HPDE6-E6E7 (cell line): ENCODE measurements around the gene KRT35.

ENCODE experiments used
- DNase-seq: peaks from one replicate; pipeline ENCODE4 v3.0.0; 2011; ENCODE audit warnings: missing footprints; ENCODE audit errors: extremely low spot score

Gene KRT35

DNA sequence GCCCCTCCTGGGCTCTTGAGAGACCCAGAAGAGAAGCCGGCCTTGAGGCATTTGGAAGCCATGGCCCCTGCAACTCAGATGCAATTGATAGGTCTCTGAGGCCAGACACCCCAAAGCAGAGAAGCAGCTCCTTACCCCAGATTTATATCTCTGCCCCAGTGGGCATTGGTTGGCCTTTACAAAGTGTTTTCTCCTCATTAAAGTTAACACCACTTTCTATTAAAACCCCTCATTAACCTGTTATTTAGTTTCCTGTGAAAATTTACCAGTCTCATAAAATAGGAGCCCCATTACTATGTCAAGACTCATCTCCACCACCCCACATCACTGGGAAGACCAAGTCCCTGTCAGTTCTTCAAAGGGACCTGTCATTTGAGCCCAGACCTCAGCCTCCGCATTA, at the start of gene KRT35:
KRT35 (minus strand) TSS at position 116 of the 400 bp plus-strand sequence; CDS start at position 62, 54 bp downstream.
- DNase-seq: no peak

- no peak for DNase-seq
These were observed 49.4 kb upstream of the KRT35 start for GRCh38 chr17:41530062-41531048.

GRCh38 chr17:41529491-41529915, 48.6 kb upstream of the KRT35 start:
- DNase-seq: no peak

DNA sequence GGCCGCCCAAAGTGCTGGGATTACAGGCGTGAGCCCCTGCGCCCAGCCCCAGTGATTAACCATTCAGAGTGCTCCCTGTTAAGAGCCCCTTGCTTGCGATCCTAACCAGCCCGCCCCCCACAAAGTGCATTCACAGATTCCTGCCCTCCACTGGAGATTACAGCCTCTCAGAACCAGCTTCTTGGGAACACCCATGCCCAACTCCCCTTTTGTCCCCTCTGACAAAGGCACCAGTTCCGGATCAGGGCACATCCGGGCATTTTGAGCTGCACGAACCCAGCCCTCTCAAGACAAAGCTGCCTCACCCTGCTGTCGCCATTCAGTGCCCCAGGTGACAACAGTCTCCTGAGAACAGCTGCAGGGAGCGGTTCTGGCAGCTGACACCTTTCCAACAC, 48.0 kb upstream of the KRT35 start:
- DNase-seq: no peak

DNA sequence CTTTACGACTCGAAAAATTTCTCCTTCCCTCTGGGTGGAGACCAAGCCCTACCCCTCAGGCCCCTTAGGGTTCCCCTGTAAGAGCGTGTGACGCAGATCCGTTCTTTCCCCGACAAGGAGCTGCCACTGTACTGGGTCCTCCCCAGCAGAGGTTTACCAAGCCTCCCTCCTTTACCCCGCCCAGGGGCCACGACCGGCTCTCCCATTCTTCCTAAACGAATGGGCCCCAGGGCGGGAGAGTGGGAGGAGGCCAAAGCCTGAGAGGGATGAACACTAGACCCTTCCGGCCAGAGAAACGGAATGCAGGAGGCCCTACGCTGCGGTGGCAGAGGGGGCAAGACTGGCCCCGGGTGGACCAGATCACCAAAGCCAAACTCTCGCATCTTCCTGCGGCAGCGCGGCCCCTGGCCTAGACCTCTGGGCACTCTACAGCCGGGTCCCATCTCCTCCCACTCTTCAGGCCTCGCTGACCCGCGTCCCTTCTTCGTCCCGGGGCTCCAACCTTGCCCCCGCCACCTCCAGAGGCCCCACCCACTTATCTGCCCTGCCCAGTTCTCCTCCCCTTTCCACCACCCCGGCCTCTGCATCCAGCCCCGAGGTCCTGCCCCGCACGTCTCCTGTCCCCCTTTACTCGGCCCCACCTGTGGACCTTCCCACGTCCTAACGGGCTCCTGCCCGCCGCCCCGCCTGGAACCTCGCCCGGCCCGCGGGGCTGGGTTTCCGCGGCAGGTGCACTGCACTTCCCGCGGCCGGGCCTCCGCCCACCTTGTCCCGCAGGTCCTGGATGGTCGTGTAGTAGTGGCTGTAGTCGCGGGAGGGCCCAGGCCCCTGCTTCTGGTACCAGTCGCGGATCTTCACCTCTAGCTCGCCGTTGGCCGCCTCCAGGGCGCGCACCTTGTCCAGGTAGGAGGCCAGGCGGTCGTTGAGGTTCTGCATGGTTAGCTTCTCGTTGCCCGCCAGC, 46.4 kb upstream of the KRT35 start:
- DNase-seq: no peak

- no peak for DNase-seq
These were observed 43.3 kb upstream of the KRT35 start for GRCh38 chr17:41524261-41524660.

DNA sequence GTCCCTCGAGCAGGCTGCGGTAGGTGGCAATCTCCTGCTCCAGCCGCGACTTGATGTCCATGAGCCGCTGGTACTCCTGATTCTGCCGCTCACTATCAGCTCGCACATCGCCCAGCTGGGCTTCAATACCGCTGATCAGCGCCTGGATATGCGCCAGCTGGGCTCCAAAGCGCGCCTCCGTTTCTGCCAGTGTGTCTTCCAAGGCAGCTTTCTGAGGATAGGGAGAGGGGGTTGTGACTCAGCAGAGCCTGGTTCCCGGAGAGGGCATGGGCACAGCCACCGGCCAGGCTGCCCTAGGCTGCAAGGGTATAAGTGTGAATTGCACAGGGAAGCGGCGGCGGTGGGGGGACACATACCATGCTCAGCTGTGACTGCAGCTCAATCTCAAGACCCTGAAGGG, 42.8 kb upstream of the KRT35 start:
- DNase-seq: no peak

DNA sequence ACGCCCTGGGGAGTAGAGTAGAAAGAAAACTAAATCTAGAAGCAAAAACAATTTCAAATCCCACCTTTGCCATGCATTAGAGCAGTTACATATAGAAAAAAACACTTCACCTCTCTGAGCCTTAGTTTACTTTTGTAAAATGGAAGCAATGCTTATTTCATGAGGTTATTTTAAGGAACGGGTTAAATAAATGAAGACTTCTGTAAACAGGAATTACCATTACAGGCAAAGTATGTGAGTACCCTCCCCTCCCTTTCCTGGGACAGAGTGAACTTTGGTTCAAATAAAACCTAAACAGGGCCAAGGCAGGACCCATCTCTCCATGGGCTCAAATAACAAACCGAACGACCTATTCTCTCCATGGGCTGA, 42.3 kb upstream of the KRT35 start:
- no peak for DNase-seq

DNA sequence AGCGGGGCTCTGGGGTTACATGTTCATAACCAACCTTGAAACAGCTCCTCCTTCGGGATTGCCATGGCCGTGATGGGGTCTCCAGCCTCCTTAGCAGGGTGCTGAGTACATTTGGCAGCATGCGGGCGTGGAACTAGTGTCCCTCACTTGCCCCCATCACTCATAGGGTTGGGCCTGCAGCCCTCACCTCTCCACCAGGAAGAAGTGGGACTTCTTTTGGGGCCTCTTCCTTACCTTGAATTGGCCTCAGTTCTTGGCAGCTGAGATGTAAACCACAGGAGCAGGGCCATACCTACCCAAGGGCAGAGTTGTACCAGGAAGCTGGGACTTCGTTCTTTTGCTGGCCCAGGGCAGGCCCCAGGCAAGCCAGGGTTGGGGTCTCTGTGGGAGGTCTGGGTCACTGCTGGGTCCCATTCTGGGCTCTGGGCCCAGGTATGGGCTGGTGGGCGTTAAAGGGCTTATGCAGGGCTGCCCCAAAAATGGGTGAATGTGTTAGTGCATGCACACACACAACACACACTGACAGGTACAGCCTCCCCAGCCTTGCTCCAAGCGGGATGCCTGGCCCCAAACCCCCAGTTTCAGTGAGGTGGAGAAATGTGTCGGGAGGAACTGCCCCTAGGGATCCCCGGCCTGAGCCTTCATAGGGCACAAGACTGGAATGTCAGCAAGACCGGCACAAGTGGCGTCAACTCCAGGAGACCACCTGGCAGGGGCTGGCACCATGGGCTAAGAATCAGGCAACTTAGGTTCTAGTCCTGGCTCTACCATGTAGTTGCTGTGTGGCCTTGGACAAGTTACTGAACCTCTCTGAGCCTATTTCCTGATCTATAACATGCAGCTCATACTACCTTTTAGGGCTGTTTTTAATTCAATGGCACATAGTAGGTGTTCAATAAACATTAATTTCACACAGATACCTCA, 41.6 kb upstream of the KRT35 start:
- no peak for DNase-seq

- peak; percentile 78 for DNase-seq
These were observed 40.8 kb upstream of the KRT35 start for GRCh38 chr17:41521574-41522261.

- no peak for DNase-seq
These were observed 40.0 kb upstream of the KRT35 start for GRCh38 chr17:41520821-41521521.

DNA sequence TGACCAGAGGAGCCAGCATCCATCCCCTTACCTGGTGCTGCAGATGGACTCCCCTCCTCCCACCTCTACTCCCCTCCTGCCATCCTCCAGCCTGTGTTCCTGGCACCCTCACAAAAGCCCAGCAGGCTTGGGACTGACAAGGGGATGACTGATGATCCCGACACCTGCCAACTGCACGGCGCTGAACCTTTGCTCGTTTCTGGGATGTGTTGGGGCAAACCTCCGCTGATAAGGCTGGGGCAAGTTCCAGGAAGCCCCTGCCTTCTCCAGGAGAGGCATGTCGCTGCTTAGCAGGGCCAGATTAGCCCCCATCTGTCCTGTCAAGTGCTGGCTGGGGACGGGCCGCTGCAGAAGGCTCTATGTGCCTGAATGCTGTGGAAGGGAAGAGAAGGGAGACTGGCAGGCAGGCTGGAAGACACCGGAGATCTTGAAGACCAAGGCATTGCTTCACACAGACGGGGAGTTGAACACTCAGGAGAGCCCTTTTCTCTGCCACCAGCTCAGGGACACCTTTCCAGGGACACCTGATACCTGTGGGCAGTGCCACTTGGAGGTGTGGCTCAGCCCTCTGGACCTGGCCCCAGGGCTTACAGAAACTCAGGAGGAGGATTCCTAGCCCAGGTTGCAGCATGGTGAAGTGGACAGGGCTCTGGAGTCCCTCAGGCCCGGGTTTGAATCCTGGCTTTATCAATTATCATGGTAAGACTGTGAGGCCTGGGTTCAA, 38.7 kb upstream of the KRT35 start:
- peak; percentile 69 for DNase-seq

- DNase-seq: no peak
These were observed 38.0 kb upstream of the KRT35 start, which contains the start of gene KRT15 for GRCh38 chr17:41518789-41519449. Gene KRT15 (minus strand): TSS chr17:41518890. CDS start chr17:41518827, 63 bp downstream.

- no peak for DNase-seq
These were observed 37.1 kb upstream of the KRT35 start for GRCh38 chr17:41518031-41518430.

- no peak for DNase-seq
These were observed 35.9 kb upstream of the KRT35 start for GRCh38 chr17:41516830-41517283.

GRCh38 chr17:41516147-41516829, 35.3 kb upstream of the KRT35 start:
- DNase-seq: no peak

GRCh38 chr17:41513168-41513547, 32.2 kb upstream of the KRT35 start:
- DNase-seq: no peak
